ENCODE results near the gene EZH1.

The EZH1 gene

GRCh38 chr17:42692489-42692888 lies 52.4 kb downstream of the EZH1 start:
- no peak overlapping the region for H3K27ac ChIP-seq
- TF ChIP-seq, protein P1, sequence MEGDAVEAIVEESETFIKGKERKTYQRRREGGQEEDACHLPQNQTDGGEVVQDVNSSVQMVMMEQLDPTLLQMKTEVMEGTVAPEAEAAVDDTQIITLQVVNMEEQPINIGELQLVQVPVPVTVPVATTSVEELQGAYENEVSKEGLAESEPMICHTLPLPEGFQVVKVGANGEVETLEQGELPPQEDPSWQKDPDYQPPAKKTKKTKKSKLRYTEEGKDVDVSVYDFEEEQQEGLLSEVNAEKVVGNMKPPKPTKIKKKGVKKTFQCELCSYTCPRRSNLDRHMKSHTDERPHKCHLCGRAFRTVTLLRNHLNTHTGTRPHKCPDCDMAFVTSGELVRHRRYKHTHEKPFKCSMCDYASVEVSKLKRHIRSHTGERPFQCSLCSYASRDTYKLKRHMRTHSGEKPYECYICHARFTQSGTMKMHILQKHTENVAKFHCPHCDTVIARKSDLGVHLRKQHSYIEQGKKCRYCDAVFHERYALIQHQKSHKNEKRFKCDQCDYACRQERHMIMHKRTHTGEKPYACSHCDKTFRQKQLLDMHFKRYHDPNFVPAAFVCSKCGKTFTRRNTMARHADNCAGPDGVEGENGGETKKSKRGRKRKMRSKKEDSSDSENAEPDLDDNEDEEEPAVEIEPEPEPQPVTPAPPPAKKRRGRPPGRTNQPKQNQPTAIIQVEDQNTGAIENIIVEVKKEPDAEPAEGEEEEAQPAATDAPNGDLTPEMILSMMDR (conservative IDR thresholded peaks at IDR 0.05): no peak

DNA sequence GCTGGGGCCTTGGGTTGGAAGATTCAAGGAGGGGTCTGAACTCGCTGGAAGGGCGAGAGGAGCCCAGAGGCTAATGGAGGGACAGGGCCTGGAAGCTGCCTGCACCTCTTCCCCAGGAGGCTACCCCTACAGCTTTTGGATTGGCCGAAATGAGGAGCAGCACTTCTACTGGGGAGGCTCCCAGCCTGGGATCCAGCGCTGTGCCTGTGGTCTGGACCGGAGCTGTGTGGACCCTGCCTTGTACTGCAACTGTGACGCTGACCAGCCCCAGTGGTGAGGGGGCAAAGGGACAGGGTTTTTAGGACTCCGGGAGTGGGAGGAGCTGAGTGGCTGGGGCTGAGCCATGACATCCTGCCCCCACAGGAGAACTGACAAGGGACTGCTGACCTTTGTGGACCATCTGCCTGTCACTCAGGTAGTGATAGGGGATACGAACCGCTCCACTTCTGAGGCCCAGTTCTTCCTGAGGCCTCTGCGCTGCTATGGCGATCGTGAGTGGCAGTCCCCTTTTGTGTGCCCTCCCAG lies 53.8 kb downstream of the EZH1 start:
- no peak overlapping the region for H3K27ac ChIP-seq

DNA sequence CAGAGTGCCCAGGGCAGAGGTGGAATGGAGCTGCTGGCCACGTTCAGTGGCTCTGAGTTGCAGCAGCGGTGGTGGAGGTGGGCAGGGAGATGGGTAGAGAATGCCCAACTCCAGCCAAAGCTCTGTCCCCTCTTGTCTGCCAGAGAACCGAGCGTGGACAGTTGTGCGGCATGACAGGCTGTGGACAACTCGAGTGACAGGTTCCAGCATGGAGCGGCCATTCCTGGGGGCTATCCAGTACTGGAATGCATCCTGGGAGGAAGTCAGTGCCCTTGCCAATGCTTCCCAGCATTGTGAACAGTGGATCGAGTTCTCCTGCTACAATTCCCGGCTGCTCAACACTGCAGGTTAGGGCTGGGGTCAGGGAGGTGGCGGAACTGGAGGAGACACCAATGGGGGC lies 54.2 kb downstream of the EZH1 start:
- no peak overlapping the region for H3K27ac ChIP-seq
- TF ChIP-seq, protein P1 (conservative IDR thresholded peaks at IDR 0.05): no peak

More for the DNA sequence above, 53.8 kb downstream of the EZH1 start:
- TF ChIP-seq, protein P1 (conservative IDR thresholded peaks at IDR 0.05): no peak

GRCh38 chr17:42687707-42688320 lies 57.0 kb downstream of the EZH1 start:
- TF ChIP-seq, protein P1 (conservative IDR thresholded peaks at IDR 0.05): no peak
- no peak overlapping the region for H3K27ac ChIP-seq

- TF ChIP-seq, protein P1 (conservative IDR thresholded peaks at IDR 0.05): no peak
- no peak overlapping the region for H3K27ac ChIP-seq
Observed at GRCh38 chr17:42686520-42687128, 58.2 kb downstream of the EZH1 start.

DNA sequence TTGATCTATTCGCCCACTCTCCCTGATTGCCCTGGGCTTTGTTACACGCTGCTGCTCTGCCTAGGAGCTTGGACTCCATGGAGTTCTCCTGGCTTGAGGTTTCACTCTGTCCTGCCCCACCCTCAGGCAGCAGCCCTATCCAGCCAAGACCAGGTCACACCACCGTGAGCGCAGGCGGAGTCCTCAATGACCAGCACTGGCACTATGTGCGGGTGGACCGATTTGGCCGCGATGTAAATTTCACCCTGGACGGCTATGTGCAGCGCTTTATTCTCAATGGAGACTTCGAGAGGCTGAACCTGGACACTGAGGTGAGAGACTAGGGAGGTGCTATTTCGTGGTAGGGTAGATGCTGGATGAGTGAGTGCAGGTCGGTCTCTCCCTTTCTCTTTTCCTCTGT lies 59.0 kb downstream of the EZH1 start:
- TF ChIP-seq, protein P1 (conservative IDR thresholded peaks at IDR 0.05): no peak
- no peak overlapping the region for H3K27ac ChIP-seq

- TF ChIP-seq, protein P1 (conservative IDR thresholded peaks at IDR 0.05): no peak
- H3K27ac ChIP-seq: no peak overlapping the region
Observed at GRCh38 chr17:42684929-42685556, 59.8 kb downstream of the EZH1 start.
